ENCODE results near the gene PDE4D.
"Not testable (repeated sequence)": the region's sequence is repeated elsewhere in the genome, so short reads cannot be mapped to it uniquely, and the experiment has no call there.

DNA sequence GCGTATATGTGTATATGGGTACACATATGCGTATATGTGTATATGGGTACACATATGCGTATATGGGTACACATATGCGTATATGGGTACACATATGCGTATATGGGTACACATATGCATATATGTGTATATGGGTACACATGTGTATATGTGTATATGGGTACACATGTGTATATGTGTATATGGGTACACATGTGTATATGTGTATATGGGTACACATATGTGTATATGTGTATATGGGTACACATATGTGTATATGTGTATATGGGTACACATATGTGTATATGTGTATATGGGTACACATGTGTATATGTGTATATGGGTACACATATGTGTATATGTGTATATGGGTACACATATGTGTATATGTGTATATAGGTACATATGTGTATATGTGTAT is 131.3 kb downstream of the PDE4D start:
- TF ChIP-seq, protein P1, sequence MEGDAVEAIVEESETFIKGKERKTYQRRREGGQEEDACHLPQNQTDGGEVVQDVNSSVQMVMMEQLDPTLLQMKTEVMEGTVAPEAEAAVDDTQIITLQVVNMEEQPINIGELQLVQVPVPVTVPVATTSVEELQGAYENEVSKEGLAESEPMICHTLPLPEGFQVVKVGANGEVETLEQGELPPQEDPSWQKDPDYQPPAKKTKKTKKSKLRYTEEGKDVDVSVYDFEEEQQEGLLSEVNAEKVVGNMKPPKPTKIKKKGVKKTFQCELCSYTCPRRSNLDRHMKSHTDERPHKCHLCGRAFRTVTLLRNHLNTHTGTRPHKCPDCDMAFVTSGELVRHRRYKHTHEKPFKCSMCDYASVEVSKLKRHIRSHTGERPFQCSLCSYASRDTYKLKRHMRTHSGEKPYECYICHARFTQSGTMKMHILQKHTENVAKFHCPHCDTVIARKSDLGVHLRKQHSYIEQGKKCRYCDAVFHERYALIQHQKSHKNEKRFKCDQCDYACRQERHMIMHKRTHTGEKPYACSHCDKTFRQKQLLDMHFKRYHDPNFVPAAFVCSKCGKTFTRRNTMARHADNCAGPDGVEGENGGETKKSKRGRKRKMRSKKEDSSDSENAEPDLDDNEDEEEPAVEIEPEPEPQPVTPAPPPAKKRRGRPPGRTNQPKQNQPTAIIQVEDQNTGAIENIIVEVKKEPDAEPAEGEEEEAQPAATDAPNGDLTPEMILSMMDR (IDR thresholded peaks at IDR 0.05) = not testable (repeated sequence)
- not testable (repeated sequence) for TF ChIP-seq POLR2AphosphoS5, EP300 (IDR thresholded peaks at IDR 0.05)
